Hepatocyte (in vitro differentiated cells): ENCODE data around the gene NKAIN2. TPM values are rescaled to one million over a fixed set of nuclear protein-coding genes. Genes with fewer than 3 reads are reported as not detected.

Source experiments
- DNase-seq: peaks from one replicate; pipeline ENCODE4 v3.0.0-alpha.2; 2016; ENCODE audit warnings: low spot score
- H2AFZ ChIP-seq: fragments of 200-600 bp; sonication (generic); 2 replicates; pipeline ENCODE4 v1.6.0; 2016; ENCODE audit warnings: antibody characterized with exemption, mild to moderate bottlenecking
- H3K27ac ChIP-seq: fragments of 200-600 bp; sonication (generic); 2 replicates; pipeline ENCODE4 v1.5.1; 2016; ENCODE audit warnings: mild to moderate bottlenecking
- H3K27me3 ChIP-seq: fragments of 200-600 bp; sonication (generic); 2 replicates; pipeline ENCODE4 v1.6.1; 2016
- H3K36me3 ChIP-seq: fragments of 200-600 bp; sonication (generic); replicated peaks from 2 replicates; pipeline ENCODE4 v1.5.1; 2016; ENCODE audit warnings: low read depth; ENCODE audit not compliant: insufficient read depth
- H3K4me1 ChIP-seq: fragments of 200-600 bp; sonication (generic); 2 replicates; pipeline ENCODE4 v1.5.1; 2016; ENCODE audit warnings: mild to moderate bottlenecking, moderate library complexity; ENCODE audit not compliant: insufficient read depth
- H3K4me2 ChIP-seq: fragments of 200-600 bp; sonication (generic); 2 replicates; pipeline ENCODE4 v1.6.0; 2016
- H3K4me3 ChIP-seq: fragments of 200-600 bp; sonication (generic); 2 replicates; pipeline ENCODE4 v1.5.1; 2016; ENCODE audit warnings: mild to moderate bottlenecking
- H3K79me2 ChIP-seq: fragments of 200-600 bp; sonication (generic); 2 replicates; pipeline ENCODE4 v1.6.0; 2017; ENCODE audit warnings: mild to moderate bottlenecking
- H3K9me2 ChIP-seq: fragments of 200-600 bp; sonication (generic); replicated peaks from 2 replicates; pipeline ENCODE4 v1.6.0; 2017; ENCODE audit warnings: mild to moderate bottlenecking; ENCODE audit not compliant: insufficient read depth
- H3K9me3 ChIP-seq: fragments of 200-600 bp; sonication (generic); 2 replicates; pipeline ENCODE4 v1.5.1; 2016; ENCODE audit warnings: low read depth, mild to moderate bottlenecking
- H4K20me1 ChIP-seq: fragments of 200-600 bp; sonication (generic); 2 replicates; pipeline ENCODE4 v1.6.0; 2016; ENCODE audit warnings: mild to moderate bottlenecking; ENCODE audit not compliant: insufficient read depth, poor library complexity, severe bottlenecking
- CTCF ChIP-seq: fragments of 200-600 bp; sonication (generic); IDR thresholded peaks from 2 replicates; pipeline ENCODE4 v1.5.1; 2016; ENCODE audit warnings: antibody characterized with exemption, mild to moderate bottlenecking; ENCODE audit not compliant: poor library complexity
- EZH2 ChIP-seq: fragments of 200-600 bp; sonication (generic); IDR thresholded peaks from 2 replicates; pipeline ENCODE4 v1.6.1; 2016; ENCODE audit warnings: antibody characterized with exemption, mild to moderate bottlenecking, borderline replicate concordance
- EZH2phosphoT487 ChIP-seq: fragments of 200-600 bp; sonication (generic); IDR thresholded peaks from one replicate; pipeline ENCODE4 v1.6.1; 2018; ENCODE audit warnings: antibody characterized with exemption, mild to moderate bottlenecking, low read depth, moderate library complexity; ENCODE audit not compliant: unreplicated experiment, severe bottlenecking
- WGBS: methylation state at CpG from one replicate; pipeline ENCODE4 v1.1.6; 2016; ENCODE audit warnings: low lambda C conversion rate; ENCODE audit errors: missing lambda C conversion rate; 5-methylcytosine and 5-hydroxymethylcytosine counted together
- polyA plus RNA-seq: library from polyadenylated mRNA; unstranded; fragments of >200 nt; fragmentation: Nextera tagmentation; extraction: Ambion mirVana; gene quantifications from 2 replicates; pipeline ENCODE4 v1.2.1, GENCODE V29; 2016
- total RNA-seq: library from RNA; depleted of rRNA; stranded (reverse); fragments of >200 nt; gene quantifications from 2 replicates; pipeline ENCODE4 v1.2.3, GENCODE V29; 2014

The NKAIN2 gene
- total RNA-seq, result 1.3 and 2.6 TPM in 2 replicates
- polyA plus RNA-seq, result 0.48 and 2.2 TPM in 2 replicates

- Histone ChIP-seq H3K36me3 (no peaks in the 10 kb centered on the region), H3K79me2 (no peaks in the 10 kb centered on the region), H3K9me2 (no peaks in the 10 kb centered on the region), H3K4me3 (peak within 1 kb of the TSS; percentile 76), H3K27ac (no peak within 1 kb of the TSS), H3K27me3 (peaks cover 68% of the 10 kb centered on the region), H4K20me1 (no peaks in the 10 kb centered on the region), H3K9me3 (no peaks in the 10 kb centered on the region), H3K4me1 (no peaks in the 10 kb centered on the region), H2AFZ (peak within 1 kb of the TSS; percentile 70), H3K4me2 (peak within 1 kb of the TSS; percentile 94)
- TF ChIP-seq EZH2phosphoT487 (no peak), CTCF (no peak), EZH2 (no peak)
- 1% methylated on average over 55 of the region's 84 CpGs for WGBS
- DNase-seq, result peak; percentile 49
Measured at GRCh38 chr6:123803504-123804013, at the start of gene NKAIN2. TSS of gene NKAIN2 (plus strand) at chr6:123803865.

DNA sequence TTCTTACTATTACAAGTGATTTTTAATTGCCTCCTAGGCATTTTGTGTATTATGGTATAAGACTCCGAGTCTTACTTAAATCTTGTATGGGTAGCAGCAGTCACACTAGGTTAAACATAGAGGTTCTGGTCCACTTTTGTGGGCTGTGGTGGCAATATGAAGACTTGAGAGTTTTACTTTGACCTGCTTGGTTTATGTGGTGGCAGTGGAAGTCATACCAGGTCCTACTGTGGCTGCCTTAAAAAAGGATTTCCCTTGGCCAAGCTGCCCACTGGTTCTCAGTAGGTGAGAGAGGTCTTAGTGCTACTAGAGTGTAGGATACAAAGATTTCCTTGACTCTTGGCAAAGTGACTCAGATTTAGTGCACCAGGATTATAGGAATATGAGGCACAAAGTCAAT lies 44.2 kb upstream of the NKAIN2 start:
- Histone ChIP-seq H3K27me3 (no peaks in the 10 kb centered on the region), H3K4me2 (no peak overlapping the region), H3K4me3 (no peak overlapping the region), H3K4me1 (no peaks in the 10 kb centered on the region), H3K27ac (no peak overlapping the region), H3K9me3 (no peaks in the 10 kb centered on the region), H3K9me2 (no peaks in the 10 kb centered on the region), H3K79me2 (no peaks in the 10 kb centered on the region), H2AFZ (no peak overlapping the region), H3K36me3 (no peaks in the 10 kb centered on the region), H4K20me1 (no peaks in the 10 kb centered on the region)
- no peak for DNase-seq
- 100% methylated on average over 1 of the region's 1 CpG for WGBS
- no peak for TF ChIP-seq EZH2phosphoT487
- no peak for TF ChIP-seq EZH2
- TF ChIP-seq CTCF, result no peak

- Histone ChIP-seq H4K20me1 (no peaks in the 10 kb centered on the region), H3K36me3 (no peaks in the 10 kb centered on the region), H3K4me1 (no peaks in the 10 kb centered on the region), H3K79me2 (no peaks in the 10 kb centered on the region), H3K27me3 (no peaks in the 10 kb centered on the region), H3K4me2 (no peak overlapping the region), H3K27ac (no peak overlapping the region), H3K9me2 (no peaks in the 10 kb centered on the region), H3K4me3 (no peak overlapping the region), H3K9me3 (no peaks in the 10 kb centered on the region), H2AFZ (no peak overlapping the region)
- no peak for TF ChIP-seq EZH2phosphoT487
- TF ChIP-seq EZH2, result no peak
- no peak for TF ChIP-seq CTCF
- no peak for DNase-seq
- 67% methylated on average over 1 of the region's 1 CpG for WGBS
Measured at GRCh38 chr6:123763904-123764303, 39.8 kb upstream of the NKAIN2 start.

DNA sequence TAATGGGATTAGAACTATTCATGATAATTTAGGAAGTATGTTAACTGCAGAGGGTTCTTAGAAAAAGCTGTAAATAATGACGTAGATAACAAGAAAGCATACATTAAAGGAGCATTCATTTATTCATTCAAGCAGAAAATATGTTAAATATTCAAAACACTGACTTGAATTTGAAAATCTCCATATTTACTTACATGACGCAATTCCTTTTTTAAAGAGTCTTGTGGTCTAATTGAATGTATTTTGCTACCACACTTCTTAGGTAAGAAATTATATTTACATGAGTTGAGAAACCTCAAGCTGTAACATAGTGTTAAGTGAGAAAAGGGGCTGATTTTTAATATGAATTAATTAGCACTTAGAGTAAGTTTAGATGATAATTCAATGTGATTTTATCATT lies 38.9 kb upstream of the NKAIN2 start:
- Histone ChIP-seq H3K4me2 (no peak overlapping the region), H3K4me1 (no peaks in the 10 kb centered on the region), H3K27ac (no peak overlapping the region), H3K36me3 (no peaks in the 10 kb centered on the region), H3K79me2 (no peaks in the 10 kb centered on the region), H3K27me3 (no peaks in the 10 kb centered on the region), H2AFZ (no peak overlapping the region), H3K9me3 (no peaks in the 10 kb centered on the region), H4K20me1 (no peaks in the 10 kb centered on the region), H3K4me3 (no peak overlapping the region), H3K9me2 (no peaks in the 10 kb centered on the region)
- WGBS, result 91% methylated on average over 2 of the region's 2 CpGs
- TF ChIP-seq CTCF, result no peak
- no peak for TF ChIP-seq EZH2phosphoT487
- TF ChIP-seq EZH2, result no peak
- DNase-seq, result no peak
